ENCODE data around the gene ZFP36L1. TPM values are rescaled to one million over a fixed set of nuclear protein-coding genes. Genes with fewer than 3 reads are reported as not detected.

ZFP36L1 gene
- total and polyA plus RNA-seq, 9 of the 15 experiments (the other 6 are each of a cell fraction or from before 2014, with no cell fraction given), result 1.3 to 26.6 (median 3.7) TPM

DNA sequence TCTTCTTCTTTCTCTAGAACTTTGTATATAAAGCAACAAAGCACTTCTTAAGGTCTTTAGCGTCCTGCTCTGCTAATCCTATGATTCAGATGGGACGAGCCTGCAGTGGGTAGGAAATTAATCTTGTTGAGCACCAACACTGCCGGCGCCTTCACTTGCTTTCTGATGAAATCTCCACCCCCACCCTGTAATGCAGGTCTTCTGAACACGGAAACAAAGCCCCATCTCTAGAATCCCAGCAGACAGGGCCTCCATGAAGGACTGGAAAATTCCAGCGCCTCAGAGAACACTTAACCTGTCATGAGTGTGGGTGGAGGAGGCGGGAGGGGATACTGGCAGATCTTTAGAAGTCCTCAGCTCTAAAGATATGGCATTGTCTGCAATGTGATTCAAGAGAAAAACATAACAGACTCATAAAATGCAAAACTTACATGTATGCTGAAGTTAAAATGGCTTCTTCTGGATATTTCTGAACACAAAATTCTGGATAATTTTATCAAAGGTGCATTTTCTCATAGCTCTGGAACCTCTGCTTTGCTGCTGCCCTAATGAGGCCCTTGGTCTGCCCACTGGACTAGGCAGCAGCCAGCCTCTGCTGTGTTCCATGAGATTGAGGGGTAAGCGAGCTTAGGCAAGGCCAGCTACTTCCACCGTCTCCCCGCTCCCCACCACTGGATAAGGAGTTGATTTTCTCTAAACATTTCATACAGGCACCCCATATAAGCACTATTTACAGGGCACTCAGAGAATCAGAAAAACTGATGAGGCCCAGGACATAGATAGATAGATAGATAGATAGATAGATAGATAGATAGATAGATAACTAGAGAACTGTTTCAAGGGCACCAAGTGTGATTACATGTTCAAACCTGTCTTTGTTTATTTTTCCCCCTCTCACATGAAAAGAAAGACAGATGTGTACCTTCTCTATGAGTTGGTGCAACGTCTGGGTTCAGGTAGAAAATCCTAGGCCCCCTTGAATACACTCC is 43.1 kb downstream of the ZFP36L1 start (continued):
- no peak for TF ChIP-seq FOXM1 (IDR thresholded peaks at IDR 0.05; ENCODE audit: low read depth)
- TF ChIP-seq FOXM1 (CRISPR knock-in tag; IDR thresholded peaks at IDR 0.05; ENCODE audit: low read depth), result no peak
- TF ChIP-seq, protein P1, sequence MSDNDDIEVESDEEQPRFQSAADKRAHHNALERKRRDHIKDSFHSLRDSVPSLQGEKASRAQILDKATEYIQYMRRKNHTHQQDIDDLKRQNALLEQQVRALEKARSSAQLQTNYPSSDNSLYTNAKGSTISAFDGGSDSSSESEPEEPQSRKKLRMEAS (CRISPR knock-in tag; IDR thresholded peaks at IDR 0.05), result no peak
- TF ChIP-seq, protein P2, sequence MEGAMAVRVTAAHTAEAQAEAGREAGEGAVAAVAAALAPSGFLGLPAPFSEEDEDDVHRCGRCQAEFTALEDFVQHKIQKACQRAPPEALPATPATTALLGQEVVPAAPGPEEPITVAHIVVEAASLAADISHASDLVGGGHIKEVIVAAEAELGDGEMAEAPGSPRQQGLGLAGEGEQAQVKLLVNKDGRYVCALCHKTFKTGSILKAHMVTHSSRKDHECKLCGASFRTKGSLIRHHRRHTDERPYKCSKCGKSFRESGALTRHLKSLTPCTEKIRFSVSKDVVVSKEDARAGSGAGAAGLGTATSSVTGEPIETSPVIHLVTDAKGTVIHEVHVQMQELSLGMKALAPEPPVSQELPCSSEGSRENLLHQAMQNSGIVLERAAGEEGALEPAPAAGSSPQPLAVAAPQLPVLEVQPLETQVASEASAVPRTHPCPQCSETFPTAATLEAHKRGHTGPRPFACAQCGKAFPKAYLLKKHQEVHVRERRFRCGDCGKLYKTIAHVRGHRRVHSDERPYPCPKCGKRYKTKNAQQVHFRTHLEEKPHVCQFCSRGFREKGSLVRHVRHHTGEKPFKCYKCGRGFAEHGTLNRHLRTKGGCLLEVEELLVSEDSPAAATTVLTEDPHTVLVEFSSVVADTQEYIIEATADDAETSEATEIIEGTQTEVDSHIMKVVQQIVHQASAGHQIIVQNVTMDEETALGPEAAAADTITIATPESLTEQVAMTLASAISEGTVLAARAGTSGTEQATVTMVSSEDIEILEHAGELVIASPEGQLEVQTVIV (CRISPR knock-in tag; IDR thresholded peaks at IDR 0.05; ENCODE audit: borderline replicate concordance), result no peak
- TF ChIP-seq ZNF830 (CRISPR knock-in tag; IDR thresholded peaks at IDR 0.05), result no peak
- TF ChIP-seq ZNF589 (CRISPR knock-in tag; IDR thresholded peaks at IDR 0.05; ENCODE audit: low read depth), result no peak
- peak; percentile 36 for TF ChIP-seq ELF1 (tag; IDR thresholded peaks at IDR 0.05)
- TF ChIP-seq EP400 (IDR thresholded peaks at IDR 0.05), result peak; percentile 75
- TF ChIP-seq CEBPB (tag; IDR thresholded peaks at IDR 0.05), result 0 out of 2 replicates have a peak, but pooled peaks have one; percentile 29
- TF ChIP-seq ZFP1 (CRISPR knock-in tag; IDR thresholded peaks at IDR 0.05), result no peak
- TF ChIP-seq, protein P3, sequence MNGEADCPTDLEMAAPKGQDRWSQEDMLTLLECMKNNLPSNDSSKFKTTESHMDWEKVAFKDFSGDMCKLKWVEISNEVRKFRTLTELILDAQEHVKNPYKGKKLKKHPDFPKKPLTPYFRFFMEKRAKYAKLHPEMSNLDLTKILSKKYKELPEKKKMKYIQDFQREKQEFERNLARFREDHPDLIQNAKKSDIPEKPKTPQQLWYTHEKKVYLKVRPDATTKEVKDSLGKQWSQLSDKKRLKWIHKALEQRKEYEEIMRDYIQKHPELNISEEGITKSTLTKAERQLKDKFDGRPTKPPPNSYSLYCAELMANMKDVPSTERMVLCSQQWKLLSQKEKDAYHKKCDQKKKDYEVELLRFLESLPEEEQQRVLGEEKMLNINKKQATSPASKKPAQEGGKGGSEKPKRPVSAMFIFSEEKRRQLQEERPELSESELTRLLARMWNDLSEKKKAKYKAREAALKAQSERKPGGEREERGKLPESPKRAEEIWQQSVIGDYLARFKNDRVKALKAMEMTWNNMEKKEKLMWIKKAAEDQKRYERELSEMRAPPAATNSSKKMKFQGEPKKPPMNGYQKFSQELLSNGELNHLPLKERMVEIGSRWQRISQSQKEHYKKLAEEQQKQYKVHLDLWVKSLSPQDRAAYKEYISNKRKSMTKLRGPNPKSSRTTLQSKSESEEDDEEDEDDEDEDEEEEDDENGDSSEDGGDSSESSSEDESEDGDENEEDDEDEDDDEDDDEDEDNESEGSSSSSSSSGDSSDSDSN (IDR thresholded peaks at IDR 0.05; ENCODE audit: borderline replicate concordance in 1 of 2, low read depth in 2 of 2, low read length in 2 of 2), result no peak
- no peak for TF ChIP-seq ZNF583 (CRISPR knock-in tag; IDR thresholded peaks at IDR 0.05)
- no peak for TF ChIP-seq ELF4 (CRISPR knock-in tag; IDR thresholded peaks at IDR 0.05)
- TF ChIP-seq, protein P4, sequence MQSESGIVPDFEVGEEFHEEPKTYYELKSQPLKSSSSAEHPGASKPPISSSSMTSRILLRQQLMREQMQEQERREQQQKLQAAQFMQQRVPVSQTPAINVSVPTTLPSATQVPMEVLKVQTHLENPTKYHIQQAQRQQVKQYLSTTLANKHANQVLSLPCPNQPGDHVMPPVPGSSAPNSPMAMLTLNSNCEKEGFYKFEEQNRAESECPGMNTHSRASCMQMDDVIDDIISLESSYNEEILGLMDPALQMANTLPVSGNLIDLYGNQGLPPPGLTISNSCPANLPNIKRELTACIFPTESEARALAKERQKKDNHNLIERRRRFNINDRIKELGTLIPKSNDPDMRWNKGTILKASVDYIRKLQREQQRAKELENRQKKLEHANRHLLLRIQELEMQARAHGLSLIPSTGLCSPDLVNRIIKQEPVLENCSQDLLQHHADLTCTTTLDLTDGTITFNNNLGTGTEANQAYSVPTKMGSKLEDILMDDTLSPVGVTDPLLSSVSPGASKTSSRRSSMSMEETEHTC (IDR thresholded peaks at IDR 0.05), result no peak
- TF ChIP-seq BACH1 (tag; IDR thresholded peaks at IDR 0.05), result no peak
- TF ChIP-seq, protein P5, sequence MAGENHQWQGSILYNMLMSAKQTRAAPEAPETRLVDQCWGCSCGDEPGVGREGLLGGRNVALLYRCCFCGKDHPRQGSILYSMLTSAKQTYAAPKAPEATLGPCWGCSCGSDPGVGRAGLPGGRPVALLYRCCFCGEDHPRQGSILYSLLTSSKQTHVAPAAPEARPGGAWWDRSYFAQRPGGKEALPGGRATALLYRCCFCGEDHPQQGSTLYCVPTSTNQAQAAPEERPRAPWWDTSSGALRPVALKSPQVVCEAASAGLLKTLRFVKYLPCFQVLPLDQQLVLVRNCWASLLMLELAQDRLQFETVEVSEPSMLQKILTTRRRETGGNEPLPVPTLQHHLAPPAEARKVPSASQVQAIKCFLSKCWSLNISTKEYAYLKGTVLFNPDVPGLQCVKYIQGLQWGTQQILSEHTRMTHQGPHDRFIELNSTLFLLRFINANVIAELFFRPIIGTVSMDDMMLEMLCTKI (IDR thresholded peaks at IDR 0.05; ENCODE audit: partially characterized antibody), result no peak
- TF ChIP-seq, protein P6, sequence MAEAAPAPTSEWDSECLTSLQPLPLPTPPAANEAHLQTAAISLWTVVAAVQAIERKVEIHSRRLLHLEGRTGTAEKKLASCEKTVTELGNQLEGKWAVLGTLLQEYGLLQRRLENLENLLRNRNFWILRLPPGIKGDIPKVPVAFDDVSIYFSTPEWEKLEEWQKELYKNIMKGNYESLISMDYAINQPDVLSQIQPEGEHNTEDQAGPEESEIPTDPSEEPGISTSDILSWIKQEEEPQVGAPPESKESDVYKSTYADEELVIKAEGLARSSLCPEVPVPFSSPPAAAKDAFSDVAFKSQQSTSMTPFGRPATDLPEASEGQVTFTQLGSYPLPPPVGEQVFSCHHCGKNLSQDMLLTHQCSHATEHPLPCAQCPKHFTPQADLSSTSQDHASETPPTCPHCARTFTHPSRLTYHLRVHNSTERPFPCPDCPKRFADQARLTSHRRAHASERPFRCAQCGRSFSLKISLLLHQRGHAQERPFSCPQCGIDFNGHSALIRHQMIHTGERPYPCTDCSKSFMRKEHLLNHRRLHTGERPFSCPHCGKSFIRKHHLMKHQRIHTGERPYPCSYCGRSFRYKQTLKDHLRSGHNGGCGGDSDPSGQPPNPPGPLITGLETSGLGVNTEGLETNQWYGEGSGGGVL (CRISPR knock-in tag; IDR thresholded peaks at IDR 0.05), result no peak
